ENCODE results near the gene LCP2.

The LCP2 gene

GRCh38 chr5:170285181-170285580 is 12.4 kb downstream of the LCP2 start:
- DNase-seq = no peak
- H3K4me1 ChIP-seq (ENCODE audit: insufficient read depth, low read length) = peaks cover 64% of the 10 kb centered on the region
- peaks cover 88% of the 10 kb centered on the region for H3K36me3 ChIP-seq (ENCODE audit: insufficient read depth, low read length)
- no peak overlapping the region for H2AFZ ChIP-seq (ENCODE audit: low read depth, low read length)
- no peak for ATAC-seq (ENCODE audit: insufficient read depth, low read depth)
- H3K9ac ChIP-seq (ENCODE audit: low read depth, low read length) = no peak overlapping the region
- no peak overlapping the region for H3K4me3 ChIP-seq (ENCODE audit: low read depth in 1 of 2, low read length in 2 of 2)
- peaks cover 74% of the 10 kb centered on the region for H3K79me2 ChIP-seq (ENCODE audit: insufficient read depth, low read length)
- TF ChIP-seq, protein P1, sequence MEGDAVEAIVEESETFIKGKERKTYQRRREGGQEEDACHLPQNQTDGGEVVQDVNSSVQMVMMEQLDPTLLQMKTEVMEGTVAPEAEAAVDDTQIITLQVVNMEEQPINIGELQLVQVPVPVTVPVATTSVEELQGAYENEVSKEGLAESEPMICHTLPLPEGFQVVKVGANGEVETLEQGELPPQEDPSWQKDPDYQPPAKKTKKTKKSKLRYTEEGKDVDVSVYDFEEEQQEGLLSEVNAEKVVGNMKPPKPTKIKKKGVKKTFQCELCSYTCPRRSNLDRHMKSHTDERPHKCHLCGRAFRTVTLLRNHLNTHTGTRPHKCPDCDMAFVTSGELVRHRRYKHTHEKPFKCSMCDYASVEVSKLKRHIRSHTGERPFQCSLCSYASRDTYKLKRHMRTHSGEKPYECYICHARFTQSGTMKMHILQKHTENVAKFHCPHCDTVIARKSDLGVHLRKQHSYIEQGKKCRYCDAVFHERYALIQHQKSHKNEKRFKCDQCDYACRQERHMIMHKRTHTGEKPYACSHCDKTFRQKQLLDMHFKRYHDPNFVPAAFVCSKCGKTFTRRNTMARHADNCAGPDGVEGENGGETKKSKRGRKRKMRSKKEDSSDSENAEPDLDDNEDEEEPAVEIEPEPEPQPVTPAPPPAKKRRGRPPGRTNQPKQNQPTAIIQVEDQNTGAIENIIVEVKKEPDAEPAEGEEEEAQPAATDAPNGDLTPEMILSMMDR (IDR thresholded peaks at IDR 0.05; ENCODE audit: borderline replicate concordance, extremely low read depth, low read length, poor library complexity, severe bottlenecking) = no peak
- no peak for TF ChIP-seq EZH2 (IDR thresholded peaks at IDR 0.05; ENCODE audit: borderline replicate concordance, low read depth, low read length, severe bottlenecking)
- peak overlapping the region; percentile 49; the same call in 1 of the 2 replicates for H3K27ac ChIP-seq (ENCODE audit: low read length)
- H3K9me3 ChIP-seq (ENCODE audit: insufficient read depth, low read length, severe bottlenecking) = no peaks in the 10 kb centered on the region
- no peak overlapping the region for H3K4me2 ChIP-seq (ENCODE audit: insufficient read depth, low read length)
- H3K27me3 ChIP-seq (ENCODE audit: insufficient read depth, low read length, poor library complexity) = no peaks in the 10 kb centered on the region
- H4K20me1 ChIP-seq (ENCODE audit: insufficient read depth, low read length) = peaks cover 7% of the 10 kb centered on the region; the same call in 1 of the 2 replicates

DNA sequence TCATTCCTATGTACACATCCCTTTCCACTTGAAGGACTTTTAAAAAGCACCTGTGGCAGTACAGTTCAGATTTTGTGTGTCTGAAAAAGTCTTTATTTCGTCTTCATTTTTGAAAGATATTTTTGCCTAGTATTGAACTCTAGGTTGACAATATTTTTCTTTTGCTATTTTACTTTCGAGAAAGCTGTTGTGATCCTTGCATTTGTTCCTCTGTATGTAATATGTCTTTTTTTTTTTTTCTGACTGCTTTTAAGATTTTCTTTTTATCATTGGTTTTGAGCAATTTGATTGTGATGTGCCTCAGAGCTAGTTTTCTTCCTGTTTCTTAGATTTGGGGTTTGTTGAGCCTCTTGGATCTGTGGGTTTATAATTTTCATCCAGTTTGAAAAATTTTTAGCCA is 13.3 kb downstream of the LCP2 start:
- Histone ChIP-seq H3K27ac (ENCODE audit: low read length) (no peak overlapping the region), H3K9me3 (ENCODE audit: insufficient read depth, low read length, severe bottlenecking) (no peaks in the 10 kb centered on the region), H3K4me2 (ENCODE audit: insufficient read depth, low read length) (no peak overlapping the region), H3K9ac (ENCODE audit: low read depth, low read length) (no peak overlapping the region), H3K4me1 (ENCODE audit: insufficient read depth, low read length) (peaks cover 74% of the 10 kb centered on the region), H3K27me3 (ENCODE audit: insufficient read depth, low read length, poor library complexity) (no peaks in the 10 kb centered on the region), H3K36me3 (ENCODE audit: insufficient read depth, low read length) (peaks cover 84% of the 10 kb centered on the region), H4K20me1 (ENCODE audit: insufficient read depth, low read length) (0 out of 2 replicates have a peak, but pooled peaks cover 5% of the 10 kb centered on the region), H3K79me2 (ENCODE audit: insufficient read depth, low read length) (peaks cover 69% of the 10 kb centered on the region), H2AFZ (ENCODE audit: low read depth, low read length) (no peak overlapping the region), H3K4me3 (ENCODE audit: low read depth in 1 of 2, low read length in 2 of 2) (no peak overlapping the region)
- TF ChIP-seq EZH2 (IDR thresholded peaks at IDR 0.05; ENCODE audit: borderline replicate concordance, low read depth, low read length, severe bottlenecking) = no peak
- TF ChIP-seq, protein P1 (IDR thresholded peaks at IDR 0.05; ENCODE audit: borderline replicate concordance, extremely low read depth, low read length, poor library complexity, severe bottlenecking) = no peak
- no peak for ATAC-seq (ENCODE audit: insufficient read depth, low read depth)
- DNase-seq = no peak

GRCh38 chr5:170283296-170283695 is 14.3 kb downstream of the LCP2 start:
- H3K9me3 ChIP-seq (ENCODE audit: insufficient read depth, low read length, severe bottlenecking) = no peaks in the 10 kb centered on the region
- DNase-seq (no peak), ATAC-seq (ENCODE audit: insufficient read depth, low read depth) (no peak)
- peak overlapping the region; percentile 54 for H3K27ac ChIP-seq (ENCODE audit: low read length)
- no peak overlapping the region for H3K9ac ChIP-seq (ENCODE audit: low read depth, low read length)
- peaks cover 59% of the 10 kb centered on the region for H3K79me2 ChIP-seq (ENCODE audit: insufficient read depth, low read length)
- no peak overlapping the region for H3K4me2 ChIP-seq (ENCODE audit: insufficient read depth, low read length)
- peaks cover 74% of the 10 kb centered on the region for H3K36me3 ChIP-seq (ENCODE audit: insufficient read depth, low read length)
- no peaks in the 10 kb centered on the region for H3K27me3 ChIP-seq (ENCODE audit: insufficient read depth, low read length, poor library complexity)
- H3K4me3 ChIP-seq (ENCODE audit: low read depth in 1 of 2, low read length in 2 of 2) = no peak overlapping the region
- H4K20me1 ChIP-seq (ENCODE audit: insufficient read depth, low read length) = 0 out of 2 replicates have a peak, but pooled peaks cover 5% of the 10 kb centered on the region
- TF ChIP-seq, protein P1 (IDR thresholded peaks at IDR 0.05; ENCODE audit: borderline replicate concordance, extremely low read depth, low read length, poor library complexity, severe bottlenecking) = no peak
- TF ChIP-seq EZH2 (IDR thresholded peaks at IDR 0.05; ENCODE audit: borderline replicate concordance, low read depth, low read length, severe bottlenecking) = no peak
- H3K4me1 ChIP-seq (ENCODE audit: insufficient read depth, low read length) = peaks cover 76% of the 10 kb centered on the region
- H2AFZ ChIP-seq (ENCODE audit: low read depth, low read length) = no peak overlapping the region

Measured in DND-41 (cell line).